ENCODE data around the gene CHST12. TPM values are rescaled to one million over a fixed set of nuclear protein-coding genes. Genes with fewer than 3 reads are reported as not detected.
A peak's percentile ranks its signal among the peaks of the same experiment; 100 is the strongest.

The CHST12 gene
- polyA plus RNA-seq, 2 of the 4 experiments (the other 2 are of a cell fraction) = 5.6 to 12.0 TPM

DNA sequence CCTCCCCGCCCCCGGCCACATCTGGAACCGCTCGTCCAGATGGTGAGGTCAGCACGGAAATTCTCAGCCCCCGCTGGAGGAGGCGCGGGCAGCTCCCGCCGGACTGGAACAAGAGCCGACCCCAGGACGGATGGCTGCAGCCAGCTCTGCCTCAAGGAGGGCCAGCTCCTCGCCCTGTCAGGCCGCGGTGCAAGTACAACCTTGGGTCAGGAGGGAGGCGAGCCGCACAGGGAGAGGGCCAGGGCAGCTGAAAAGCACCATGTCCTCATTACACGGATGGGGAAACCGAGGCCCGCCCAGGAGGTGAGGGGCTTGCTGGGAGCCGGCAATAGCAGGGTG is 76.6 kb downstream of the CHST12 start (continued):
- TF ChIP-seq, protein P1, sequence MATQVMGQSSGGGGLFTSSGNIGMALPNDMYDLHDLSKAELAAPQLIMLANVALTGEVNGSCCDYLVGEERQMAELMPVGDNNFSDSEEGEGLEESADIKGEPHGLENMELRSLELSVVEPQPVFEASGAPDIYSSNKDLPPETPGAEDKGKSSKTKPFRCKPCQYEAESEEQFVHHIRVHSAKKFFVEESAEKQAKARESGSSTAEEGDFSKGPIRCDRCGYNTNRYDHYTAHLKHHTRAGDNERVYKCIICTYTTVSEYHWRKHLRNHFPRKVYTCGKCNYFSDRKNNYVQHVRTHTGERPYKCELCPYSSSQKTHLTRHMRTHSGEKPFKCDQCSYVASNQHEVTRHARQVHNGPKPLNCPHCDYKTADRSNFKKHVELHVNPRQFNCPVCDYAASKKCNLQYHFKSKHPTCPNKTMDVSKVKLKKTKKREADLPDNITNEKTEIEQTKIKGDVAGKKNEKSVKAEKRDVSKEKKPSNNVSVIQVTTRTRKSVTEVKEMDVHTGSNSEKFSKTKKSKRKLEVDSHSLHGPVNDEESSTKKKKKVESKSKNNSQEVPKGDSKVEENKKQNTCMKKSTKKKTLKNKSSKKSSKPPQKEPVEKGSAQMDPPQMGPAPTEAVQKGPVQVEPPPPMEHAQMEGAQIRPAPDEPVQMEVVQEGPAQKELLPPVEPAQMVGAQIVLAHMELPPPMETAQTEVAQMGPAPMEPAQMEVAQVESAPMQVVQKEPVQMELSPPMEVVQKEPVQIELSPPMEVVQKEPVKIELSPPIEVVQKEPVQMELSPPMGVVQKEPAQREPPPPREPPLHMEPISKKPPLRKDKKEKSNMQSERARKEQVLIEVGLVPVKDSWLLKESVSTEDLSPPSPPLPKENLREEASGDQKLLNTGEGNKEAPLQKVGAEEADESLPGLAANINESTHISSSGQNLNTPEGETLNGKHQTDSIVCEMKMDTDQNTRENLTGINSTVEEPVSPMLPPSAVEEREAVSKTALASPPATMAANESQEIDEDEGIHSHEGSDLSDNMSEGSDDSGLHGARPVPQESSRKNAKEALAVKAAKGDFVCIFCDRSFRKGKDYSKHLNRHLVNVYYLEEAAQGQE (IDR thresholded peaks at IDR 0.05) = no peak
- TF ChIP-seq PHF8 (IDR thresholded peaks at IDR 0.05; ENCODE audit: borderline replicate concordance, low read depth) (no peak), RAD21 (conservative IDR thresholded peaks at IDR 0.05 in 1 of 2, IDR thresholded peaks at IDR 0.05 in 1 of 2) (no peak)

DNA sequence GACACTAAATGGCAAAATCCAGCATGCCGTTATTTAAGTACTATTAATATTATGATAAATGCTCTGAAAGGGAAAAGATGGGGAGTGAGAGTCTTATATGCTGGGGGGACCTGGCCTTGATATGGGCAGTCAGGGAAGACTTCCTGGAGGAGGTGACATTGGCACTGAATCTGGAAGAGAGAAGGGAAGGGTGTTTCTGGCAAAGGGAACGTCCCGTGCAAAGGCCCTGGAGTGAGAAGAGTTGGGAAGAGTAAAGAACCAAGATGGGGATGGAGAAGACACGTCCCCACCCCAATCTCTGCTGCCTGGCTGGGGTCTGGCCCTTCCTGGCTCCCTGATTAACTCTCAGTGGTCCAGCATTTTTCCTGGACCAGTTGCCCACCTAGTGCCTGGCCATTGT is 77.8 kb downstream of the CHST12 start:
- Histone ChIP-seq H3K4me1 (peaks cover 10% of the 10 kb centered on the region; the same call in 1 of the 3 replicates), H3K4me3 (no peak overlapping the region), H3K4me2 (no peak overlapping the region), H3K9me3 (peaks cover 11% of the 10 kb centered on the region; the same call in 2 of the 3 replicates), H3K27ac (no peak overlapping the region)
- WGBS (ENCODE audit: missing lambda C conversion rate) = 69% methylated on average over 4 of the region's 4 CpGs
- ChIA-PET POLR2A (no interaction called here), CTCF (interaction anchor here (0.6 to 5.9 kb wide), 4 partner anchors 12 to 199 kb away, joined by 3 to 45 read pairs (median 7); no protein-coding TSS in a partner anchor)
- FAIRE-seq (no peak), ATAC-seq (no peak), DNase-seq (ENCODE audit: low read depth in 1 of 2, low spot score in 1 of 2) (no peak)
- TF ChIP-seq CBX8 (IDR thresholded peaks at IDR 0.05) (no peak), ZFP36 (IDR thresholded peaks at IDR 0.05; ENCODE audit: borderline replicate concordance, partially characterized antibody) (peak; percentile 96), CHD4 (IDR thresholded peaks at IDR 0.05; ENCODE audit: borderline replicate concordance) (no peak)

DNA sequence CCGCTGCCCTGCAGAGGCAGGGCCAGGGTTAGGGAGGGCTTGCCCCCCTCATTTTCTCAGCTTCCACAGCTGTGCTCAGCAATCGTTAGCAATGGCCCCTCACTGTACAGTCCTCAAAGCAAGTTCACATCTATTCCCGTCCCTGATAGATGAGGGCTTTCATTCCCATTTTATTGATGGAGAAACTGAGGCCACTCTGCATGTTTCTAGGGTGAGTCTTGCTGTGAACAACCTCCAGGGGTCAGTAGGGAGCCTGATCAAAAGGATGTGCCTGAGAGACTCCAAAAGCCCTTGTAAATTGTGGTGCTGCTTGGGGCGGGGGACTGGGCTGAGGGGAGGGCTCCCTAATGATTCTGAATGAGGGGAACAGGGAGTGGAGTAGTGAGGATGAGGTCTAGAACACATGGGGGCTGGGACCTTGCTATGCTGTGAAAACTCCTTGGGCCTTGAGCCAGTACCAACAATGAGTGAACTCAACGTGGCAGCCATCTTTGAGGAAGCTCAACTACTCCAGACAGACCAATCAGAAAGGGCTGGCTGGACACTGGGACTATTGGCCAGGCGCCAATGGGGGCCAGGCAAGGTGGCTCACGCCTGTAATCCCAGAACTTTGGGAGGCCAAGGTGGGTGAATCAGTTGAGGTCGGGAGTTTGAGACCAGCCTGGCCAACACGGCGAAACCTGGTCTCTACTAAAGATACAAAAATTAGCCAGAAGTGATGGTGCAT is 79.5 kb downstream of the CHST12 start:
- Histone ChIP-seq H3K4me2 (no peak overlapping the region), H3K4me3 (no peak overlapping the region), H3K27ac (no peak overlapping the region), H3K4me1 (peaks cover 8% of the 10 kb centered on the region; the same call in 1 of the 3 replicates), H3K9me3 (peaks cover 11% of the 10 kb centered on the region; the same call in 2 of the 3 replicates)
- WGBS (ENCODE audit: missing lambda C conversion rate) = 50% methylated on average over 10 of the region's 10 CpGs
- ChIA-PET CTCF (interaction anchor here (0.6 to 3.3 kb wide), 4 partner anchors 13 to 197 kb away, joined by 3 to 23 read pairs (median 5); no protein-coding TSS in a partner anchor), POLR2A (no interaction called here)
- DNase-seq (ENCODE audit: low read depth in 1 of 2, low spot score in 1 of 2) (peak in 1 of 2 experiments; percentile 63), ATAC-seq (no peak), FAIRE-seq (no peak)
- TF ChIP-seq HOXB13 (CRISPR knock-in tag; IDR thresholded peaks at IDR 0.05; ENCODE audit: low read depth) = no peak
- peak; percentile 31; the same call in 1 of the 2 replicates for TF ChIP-seq KDM1A (IDR thresholded peaks at IDR 0.05; ENCODE audit: low read depth)
- TF ChIP-seq, protein P2, sequence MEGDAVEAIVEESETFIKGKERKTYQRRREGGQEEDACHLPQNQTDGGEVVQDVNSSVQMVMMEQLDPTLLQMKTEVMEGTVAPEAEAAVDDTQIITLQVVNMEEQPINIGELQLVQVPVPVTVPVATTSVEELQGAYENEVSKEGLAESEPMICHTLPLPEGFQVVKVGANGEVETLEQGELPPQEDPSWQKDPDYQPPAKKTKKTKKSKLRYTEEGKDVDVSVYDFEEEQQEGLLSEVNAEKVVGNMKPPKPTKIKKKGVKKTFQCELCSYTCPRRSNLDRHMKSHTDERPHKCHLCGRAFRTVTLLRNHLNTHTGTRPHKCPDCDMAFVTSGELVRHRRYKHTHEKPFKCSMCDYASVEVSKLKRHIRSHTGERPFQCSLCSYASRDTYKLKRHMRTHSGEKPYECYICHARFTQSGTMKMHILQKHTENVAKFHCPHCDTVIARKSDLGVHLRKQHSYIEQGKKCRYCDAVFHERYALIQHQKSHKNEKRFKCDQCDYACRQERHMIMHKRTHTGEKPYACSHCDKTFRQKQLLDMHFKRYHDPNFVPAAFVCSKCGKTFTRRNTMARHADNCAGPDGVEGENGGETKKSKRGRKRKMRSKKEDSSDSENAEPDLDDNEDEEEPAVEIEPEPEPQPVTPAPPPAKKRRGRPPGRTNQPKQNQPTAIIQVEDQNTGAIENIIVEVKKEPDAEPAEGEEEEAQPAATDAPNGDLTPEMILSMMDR (IDR thresholded peaks at IDR 0.05) = 0 out of 3 replicates have a peak, but pooled peaks have one; percentile 5

DNA sequence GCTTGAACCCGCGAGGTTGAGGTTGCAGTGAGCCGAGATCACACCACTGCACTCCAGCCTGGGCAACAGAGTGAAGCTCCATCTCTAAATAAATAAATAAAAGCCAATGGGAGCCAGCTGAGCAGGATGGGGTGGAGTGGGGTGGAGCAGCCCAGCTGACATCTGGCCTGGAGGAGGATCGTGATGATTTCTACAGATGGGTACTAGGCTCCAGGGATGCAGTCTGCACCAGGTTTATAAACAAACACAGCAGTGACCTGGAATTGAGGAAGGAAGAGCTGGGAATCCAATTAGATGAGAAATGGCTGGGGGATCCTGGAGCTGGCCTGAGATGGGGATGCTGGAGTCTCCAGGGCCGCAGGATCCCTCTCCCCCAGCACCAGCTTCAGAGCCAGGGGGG is 80.1 kb downstream of the CHST12 start:
- ATAC-seq = no peak
- Histone ChIP-seq H3K4me3 (no peak overlapping the region), H3K9me3 (peaks cover 11% of the 10 kb centered on the region; the same call in 2 of the 3 replicates), H3K4me2 (no peak overlapping the region), H3K4me1 (peaks cover 1% of the 10 kb centered on the region; the same call in 1 of the 3 replicates), H3K27ac (no peak overlapping the region)
- DNase-seq (ENCODE audit: low read depth in 1 of 2, low spot score in 1 of 2) = no peak
- CTCF ChIA-PET = interaction anchor here (0.7 to 3.3 kb wide), 4 partner anchors 14 to 76 kb away, joined by 3 to 23 read pairs (median 6); no protein-coding TSS in a partner anchor
- FAIRE-seq = no peak
- TF ChIP-seq, protein P3, sequence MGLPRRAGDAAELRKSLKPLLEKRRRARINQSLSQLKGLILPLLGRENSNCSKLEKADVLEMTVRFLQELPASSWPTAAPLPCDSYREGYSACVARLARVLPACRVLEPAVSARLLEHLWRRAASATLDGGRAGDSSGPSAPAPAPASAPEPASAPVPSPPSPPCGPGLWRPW (IDR thresholded peaks at IDR 0.05) = no peak
- TF ChIP-seq NR3C1 (IDR thresholded peaks at IDR 0.05) (no peak), MAFK (IDR thresholded peaks at IDR 0.05; ENCODE audit: partially characterized antibody) (no peak), EHF (CRISPR knock-in tag; IDR thresholded peaks at IDR 0.05) (no peak), HEYL (CRISPR knock-in tag; IDR thresholded peaks at IDR 0.05) (no peak), KDM5A (IDR thresholded peaks at IDR 0.05) (no peak), SMC3 (IDR thresholded peaks at IDR 0.05) (no peak), KDM1A (IDR thresholded peaks at IDR 0.05; ENCODE audit: low read depth) (no peak), NPAS2 (CRISPR knock-in tag; IDR thresholded peaks at IDR 0.05; ENCODE audit: borderline replicate concordance) (no peak), CHD2 (IDR thresholded peaks at IDR 0.05; ENCODE audit: low read length, partially characterized antibody) (no peak), RFX5 (IDR thresholded peaks at IDR 0.05) (no peak), NFE2L2 (conservative IDR thresholded peaks at IDR 0.05; ENCODE audit: low read length) (no peak), EHMT2 (IDR thresholded peaks at IDR 0.05; ENCODE audit: low read depth) (no peak)
- TF ChIP-seq, protein P4, sequence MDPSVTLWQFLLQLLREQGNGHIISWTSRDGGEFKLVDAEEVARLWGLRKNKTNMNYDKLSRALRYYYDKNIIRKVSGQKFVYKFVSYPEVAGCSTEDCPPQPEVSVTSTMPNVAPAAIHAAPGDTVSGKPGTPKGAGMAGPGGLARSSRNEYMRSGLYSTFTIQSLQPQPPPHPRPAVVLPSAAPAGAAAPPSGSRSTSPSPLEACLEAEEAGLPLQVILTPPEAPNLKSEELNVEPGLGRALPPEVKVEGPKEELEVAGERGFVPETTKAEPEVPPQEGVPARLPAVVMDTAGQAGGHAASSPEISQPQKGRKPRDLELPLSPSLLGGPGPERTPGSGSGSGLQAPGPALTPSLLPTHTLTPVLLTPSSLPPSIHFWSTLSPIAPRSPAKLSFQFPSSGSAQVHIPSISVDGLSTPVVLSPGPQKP (IDR thresholded peaks at IDR 0.05; ENCODE audit: low read depth, low read length) = no peak
- POLR2A ChIA-PET = no interaction called here
- WGBS (ENCODE audit: missing lambda C conversion rate) = 10% methylated on average over 5 of the region's 5 CpGs

All from A549 (cell line).